Measurements from ENCODE around the gene CHEK2.
A peak's percentile ranks its signal among the peaks of the same experiment; 100 is the strongest.
"Not testable (repeated sequence)": the region's sequence is repeated elsewhere in the genome, so short reads cannot be mapped to it uniquely, and the experiment has no call there.

The CHEK2 gene

GRCh38 chr22:28741785-28742561 is at the start of gene CHEK2, which contains the start of gene HSCB:
Gene CHEK2 (minus strand): TSS chr22:28741820. CDS start chr22:28734721, 7,099 bp downstream.
Gene HSCB (plus strand): TSS chr22:28742039. CDS start chr22:28742096, 57 bp downstream.
- DNase-seq: peak; percentile 98

DNA sequence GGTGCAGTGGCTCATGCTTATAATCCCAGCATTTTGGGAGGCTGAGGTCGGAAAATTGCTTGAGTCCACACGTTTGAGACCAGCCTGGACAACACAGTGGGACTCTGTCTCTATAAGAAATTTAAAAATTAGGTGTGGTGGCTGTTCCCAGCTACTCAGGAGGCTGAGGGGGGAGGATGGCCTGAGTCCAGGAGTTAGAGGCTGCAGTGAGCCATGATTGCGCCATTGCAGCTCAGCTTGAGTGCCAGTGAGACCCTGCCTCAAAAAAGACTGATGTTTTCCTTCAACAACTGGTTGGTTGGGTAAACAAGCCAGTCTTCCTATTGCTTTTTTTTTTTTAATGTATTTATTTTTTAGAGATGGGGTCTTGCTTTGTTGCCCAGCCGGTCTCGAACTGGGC is 49.5 kb upstream of the CHEK2 start:
- DNase-seq: no peak

GRCh38 chr22:28788601-28789000 is 47.0 kb upstream of the CHEK2 start:
- DNase-seq: no peak

DNA sequence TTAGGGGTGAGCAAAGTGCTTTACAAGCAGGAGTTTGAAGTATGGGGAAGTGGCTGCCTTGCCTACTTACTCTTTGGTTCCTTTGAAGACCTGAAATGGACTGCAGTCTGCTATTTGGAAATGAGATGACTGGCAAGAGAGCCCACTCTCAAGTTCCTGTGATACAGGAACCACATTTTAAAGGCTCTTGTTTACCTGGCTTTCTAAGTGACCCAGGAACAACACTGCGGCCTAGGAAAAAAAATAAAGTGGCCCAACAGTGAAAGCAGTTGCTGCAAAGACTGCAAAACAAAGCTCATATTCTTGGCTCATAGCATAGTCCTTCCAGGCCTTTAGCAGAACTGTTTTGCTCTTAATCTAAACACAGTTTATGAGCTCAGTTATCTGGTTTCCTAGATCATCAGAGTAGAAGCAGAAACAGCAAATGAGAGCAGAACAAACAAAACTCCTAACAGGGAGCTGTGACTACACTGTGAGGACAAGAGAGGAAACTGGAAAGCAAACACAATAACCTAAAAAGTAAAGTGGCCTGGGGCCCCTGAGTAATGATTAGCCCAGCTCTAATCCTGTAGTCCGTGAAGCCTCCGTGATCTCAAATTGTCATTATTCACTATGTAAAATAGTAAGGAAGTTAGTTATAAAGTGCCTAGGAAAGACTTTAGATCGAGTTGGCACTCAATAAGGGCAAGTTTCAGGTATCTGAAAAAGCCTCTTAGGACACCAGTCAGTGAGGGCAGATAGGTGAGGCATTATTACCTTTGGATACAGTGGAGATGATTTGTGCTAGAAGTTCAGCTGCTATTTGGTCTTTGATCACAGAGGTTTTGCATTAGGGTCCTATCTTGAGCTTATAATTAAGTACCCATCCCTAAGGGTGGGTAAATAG is 42.4 kb upstream of the CHEK2 start:
- DNase-seq: no peak

DNA sequence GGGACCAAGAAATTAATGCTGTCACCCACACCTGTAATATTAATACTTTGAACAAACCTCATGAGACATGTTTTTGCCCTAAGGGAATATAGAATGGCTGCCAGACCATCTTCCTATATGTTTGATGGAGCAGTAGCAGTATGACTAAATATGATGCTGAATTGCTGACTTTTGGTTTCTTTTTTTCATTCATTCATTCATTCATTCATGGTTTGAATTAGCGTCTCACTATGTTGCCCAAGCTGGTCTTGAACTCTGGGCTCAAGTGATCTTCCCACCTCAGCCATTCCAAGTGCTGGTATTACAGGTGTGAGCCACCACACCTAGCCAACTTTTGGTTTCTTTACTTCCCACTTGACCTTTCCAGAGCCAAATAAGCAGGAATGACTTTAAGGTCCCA is 38.7 kb upstream of the CHEK2 start:
- DNase-seq: no peak

DNA sequence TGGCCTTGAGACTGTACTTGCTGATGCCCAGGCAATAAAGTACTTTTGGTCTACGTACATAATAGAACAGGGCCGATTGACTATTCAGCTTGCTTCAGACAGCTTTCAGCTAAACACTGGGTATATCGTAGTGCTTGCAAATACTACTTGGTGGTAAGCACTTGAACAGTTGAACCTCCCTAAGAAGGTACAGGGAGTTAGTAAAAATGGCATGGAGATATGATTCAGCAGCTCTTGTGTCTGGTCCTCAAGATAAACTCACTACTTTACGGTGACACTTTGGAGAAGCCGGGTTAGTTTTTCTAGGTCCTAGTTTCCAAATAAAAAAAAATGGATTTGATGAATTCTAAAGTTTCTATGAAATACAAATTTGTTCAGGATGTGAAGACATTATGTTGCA is 38.2 kb upstream of the CHEK2 start:
- DNase-seq: no peak

DNA sequence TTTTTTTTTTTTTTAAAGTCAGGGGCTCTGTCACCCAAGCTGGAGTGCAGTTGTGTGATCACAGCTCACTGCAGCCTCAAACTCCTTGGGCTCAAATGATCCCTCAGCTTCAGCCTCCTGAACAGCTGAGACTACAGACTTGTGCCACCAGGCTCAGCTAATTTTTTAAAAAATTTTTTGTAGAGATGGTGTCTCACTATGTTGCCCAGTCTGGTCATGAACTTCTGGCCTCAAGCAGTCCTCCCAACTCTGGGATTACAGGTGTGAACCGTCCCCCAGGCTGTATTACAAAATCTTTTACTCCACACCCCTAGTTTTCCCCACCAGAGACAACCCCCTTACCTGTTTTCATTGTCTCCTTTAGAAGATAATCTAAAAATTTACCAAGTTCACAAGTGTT is 32.8 kb upstream of the CHEK2 start:
- no peak for DNase-seq

DNA sequence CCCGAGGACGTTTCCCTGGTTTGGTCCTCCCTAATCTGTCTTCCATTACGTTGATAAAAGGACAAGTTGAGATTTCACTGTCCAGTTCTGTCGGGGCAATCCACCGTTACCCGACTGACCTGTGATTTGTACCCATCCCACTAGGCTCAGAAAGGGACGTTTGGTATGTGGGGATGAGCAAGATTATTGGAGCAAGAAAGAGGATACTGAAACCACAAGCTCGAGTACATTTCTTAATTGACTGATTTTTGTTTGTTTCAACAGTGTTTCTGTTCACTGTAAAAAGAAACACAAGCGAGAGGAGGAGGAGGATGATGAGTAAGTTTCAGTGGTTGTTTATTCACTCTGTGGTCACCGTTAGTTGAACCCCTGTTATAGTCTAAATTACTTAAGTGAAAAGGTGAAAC is 31.8 kb upstream of the CHEK2 start:
- DNase-seq: no peak

DNA sequence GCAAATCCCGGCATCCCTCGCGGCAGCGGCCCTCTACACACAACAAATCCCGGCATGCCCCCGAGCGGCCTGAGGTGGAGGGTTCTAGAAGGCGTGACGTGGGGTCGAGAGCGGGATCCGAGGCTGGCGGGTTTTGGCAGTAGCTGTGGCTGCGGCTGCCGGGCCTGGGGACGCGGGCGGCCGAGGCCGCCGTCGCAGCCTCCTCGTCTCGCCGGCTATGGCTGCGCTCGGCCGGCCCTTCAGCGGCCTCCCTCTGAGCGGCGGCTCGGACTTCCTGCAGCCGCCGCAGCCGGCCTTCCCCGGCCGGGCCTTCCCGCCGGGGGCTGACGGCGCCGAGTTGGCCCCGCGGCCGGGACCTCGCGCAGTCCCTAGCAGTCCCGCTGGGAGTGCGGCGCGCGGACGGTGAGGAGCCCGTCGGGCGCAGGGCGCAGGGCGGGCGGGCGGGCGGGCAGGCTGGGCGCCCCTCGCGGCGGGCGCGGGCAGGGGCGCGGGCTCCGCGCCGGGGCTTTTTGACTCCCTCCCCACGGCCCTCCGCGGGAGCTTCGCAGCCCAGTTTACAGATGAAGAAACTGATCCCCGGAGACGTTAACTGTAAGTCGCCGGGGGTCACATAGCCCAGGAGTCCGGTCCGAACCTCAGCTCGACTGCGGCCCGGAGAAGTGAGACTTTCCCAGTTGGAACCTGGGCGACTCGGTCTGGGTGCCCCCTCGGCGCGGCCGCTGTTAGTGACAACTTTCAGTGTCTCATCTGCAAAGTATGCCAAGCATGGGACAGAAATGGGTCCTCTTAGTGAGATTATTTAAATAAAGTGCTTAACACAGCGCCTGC is 31.2 kb upstream of the CHEK2 start, which contains the start of gene CCDC117:
TSS of gene CCDC117 (plus strand) at position 63 of the 828 bp plus-strand sequence. CDS start at position 218, 155 bp downstream.
- DNase-seq: peak; percentile 97

GRCh38 chr22:28771195-28771791 is 29.7 kb upstream of the CHEK2 start:
- no peak for DNase-seq

GRCh38 chr22:28769394-28770085 is 27.9 kb upstream of the CHEK2 start:
- DNase-seq: no peak

GRCh38 chr22:28768701-28769393 is 27.2 kb upstream of the CHEK2 start:
- DNase-seq: no peak

- DNase-seq: no peak
Observed at GRCh38 chr22:28766628-28767027, 25.0 kb upstream of the CHEK2 start.

- DNase-seq: not testable (repeated sequence)
Observed at GRCh38 chr22:28762000-28762399, 20.4 kb upstream of the CHEK2 start.

DNA sequence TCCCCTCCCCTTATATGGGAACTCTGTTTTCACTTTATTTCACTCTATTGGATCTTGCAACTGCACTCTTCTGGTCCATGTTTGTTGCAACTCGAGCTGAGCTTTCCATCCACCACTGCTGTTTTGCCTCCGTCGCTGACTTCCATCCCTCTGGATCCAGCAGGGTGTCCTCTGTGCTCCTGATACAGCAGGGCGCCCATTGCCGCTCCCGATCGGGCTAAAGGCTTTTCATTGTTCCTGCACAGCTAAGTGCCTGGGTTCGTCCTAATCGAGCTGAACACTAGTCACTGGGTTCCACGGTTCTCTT is 19.8 kb upstream of the CHEK2 start:
- no peak for DNase-seq

- DNase-seq: no peak
Observed at GRCh38 chr22:28759861-28760560, 18.4 kb upstream of the CHEK2 start.

GRCh38 chr22:28754512-28754911 is 12.9 kb upstream of the CHEK2 start:
- DNase-seq: not testable (repeated sequence)

DNA sequence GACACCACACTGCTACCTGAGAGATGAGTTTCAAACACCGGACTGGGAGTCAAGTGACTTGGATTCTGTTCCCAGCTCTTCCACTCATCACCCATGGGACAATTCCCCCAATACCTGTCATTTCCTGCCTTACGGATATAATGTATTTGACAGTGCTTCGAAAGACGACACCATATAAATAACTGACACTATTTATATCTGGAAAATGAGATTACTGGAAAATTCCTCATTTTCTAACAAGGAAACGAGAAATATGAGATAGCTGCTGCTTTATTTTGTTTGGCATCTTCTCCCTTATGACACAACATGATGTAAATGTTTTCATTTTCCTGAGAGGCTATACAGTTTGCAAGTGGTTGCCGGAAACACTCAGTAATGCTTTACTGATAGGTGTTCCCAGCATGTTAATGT is 8.9 kb upstream of the CHEK2 start:
- DNase-seq: no peak

- DNase-seq: no peak
Observed at GRCh38 chr22:28743852-28744251, 2.2 kb upstream of the CHEK2 start.

DNA sequence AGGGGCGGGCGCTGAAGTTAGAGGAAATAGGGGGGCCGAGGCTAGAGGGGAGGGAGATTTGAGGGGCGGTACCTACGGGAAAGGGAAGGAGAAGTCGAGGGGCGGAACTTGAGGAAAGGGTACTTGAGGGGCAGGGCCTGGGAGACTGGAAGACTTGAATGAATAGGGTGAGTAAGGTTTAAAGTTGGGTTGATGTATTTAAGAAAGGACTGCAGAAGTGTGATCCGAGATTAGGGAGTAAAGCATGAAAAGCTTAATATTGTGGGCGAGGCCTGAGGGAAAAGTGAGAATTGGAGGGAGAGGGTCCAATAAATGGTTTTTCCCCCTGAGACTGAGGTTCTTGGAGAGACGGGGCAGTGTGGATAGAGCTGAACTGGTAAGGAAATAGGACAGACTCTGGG is 942 bp upstream of the CHEK2 start:
- no peak for DNase-seq
